Bronchial epithelial cell (primary cell): ENCODE data around the gene LYSET. TPM values are rescaled to one million over a fixed set of nuclear protein-coding genes. Genes with fewer than 3 reads are reported as not detected.

Experiments
- DNase-seq: peaks from one replicate; pipeline ENCODE4 v3.0.0-alpha.2; 2010; ENCODE audit warnings: low read depth
- FAIRE-seq: peaks from 2 replicates; lab custom pipeline; 2011; peaks lifted over from hg19 to GRCh38; lab: Jason Lieb, UNC
- H3K27me3 ChIP-seq: 2 replicates; pipeline ENCODE4 v1.5.1; 2011; ENCODE audit warnings: low read length; ENCODE audit not compliant: control insufficient read depth, insufficient read depth
- H3K36me3 ChIP-seq: 2 replicates; pipeline ENCODE4 v1.5.1; 2011; ENCODE audit warnings: low read length; ENCODE audit not compliant: control insufficient read depth, insufficient read depth
- H3K4me3 ChIP-seq: 2 replicates; pipeline ENCODE4 v1.5.1; 2011; ENCODE audit warnings: mild to moderate bottlenecking, low read depth, low read length, control low read depth
- CTCF ChIP-seq: IDR thresholded peaks from 2 replicates; pipeline ENCODE4 v1.5.1; 2011; ENCODE audit warnings: mild to moderate bottlenecking, moderate library complexity, low read length, control low read depth, inconsistent platforms; ENCODE audit not compliant: insufficient read depth, severe bottlenecking
- total RNA-seq: library from RNA; depleted of rRNA; stranded (reverse); fragments of >200 nt; gene quantifications from 2 replicates; pipeline ENCODE4 v1.2.1, GENCODE V29; 2014

The LYSET gene
- total RNA-seq, 1 donor from 2014 or later, result 11.3 TPM

GRCh38 chr14:93207468-93208308 is 22.6 kb downstream of the LYSET start:
- peak; percentile 32 for TF ChIP-seq CTCF
- peak overlapping the region; percentile 66 for H3K4me3 ChIP-seq
- DNase-seq, result peak; percentile 75
- no peaks in the 10 kb centered on the region for H3K27me3 ChIP-seq
- H3K36me3 ChIP-seq, result no peaks in the 10 kb centered on the region
- no peak for FAIRE-seq

GRCh38 chr14:93212432-93212831 is 27.3 kb downstream of the LYSET start:
- no peak for TF ChIP-seq CTCF
- DNase-seq, result no peak
- Histone ChIP-seq H3K27me3 (no peaks in the 10 kb centered on the region), H3K4me3 (no peak overlapping the region), H3K36me3 (no peaks in the 10 kb centered on the region)
- no peak for FAIRE-seq

- no peak for TF ChIP-seq CTCF
- Histone ChIP-seq H3K36me3 (no peaks in the 10 kb centered on the region), H3K4me3 (no peak overlapping the region), H3K27me3 (no peaks in the 10 kb centered on the region)
- DNase-seq, result no peak
- no peak for FAIRE-seq
Observed at GRCh38 chr14:93214598-93214997, 29.5 kb downstream of the LYSET start.

GRCh38 chr14:93219103-93219726 is 34.1 kb downstream of the LYSET start:
- H3K4me3 ChIP-seq, result no peak overlapping the region
- H3K36me3 ChIP-seq, result peaks cover 3% of the 10 kb centered on the region
- no peaks in the 10 kb centered on the region for H3K27me3 ChIP-seq
- FAIRE-seq, result no peak
- TF ChIP-seq CTCF, result peak; percentile 72
- DNase-seq, result peak; percentile 71

GRCh38 chr14:93220509-93220908 is 35.4 kb downstream of the LYSET start:
- no peak overlapping the region for H3K4me3 ChIP-seq
- H3K36me3 ChIP-seq, result peaks cover 3% of the 10 kb centered on the region
- FAIRE-seq, result no peak
- H3K27me3 ChIP-seq, result no peaks in the 10 kb centered on the region
- no peak for DNase-seq
- no peak for TF ChIP-seq CTCF
